Liver (tissue), 9 donors: Measurements from ENCODE around the gene MFN1. TPM values are rescaled to one million over a fixed set of nuclear protein-coding genes. Genes with fewer than 3 reads are reported as not detected.

Source experiments
- DNase-seq: peaks from one replicate; pipeline ENCODE4 v3.0.0-alpha.2; 2017; ENCODE audit warnings: low spot score
- H3K27ac ChIP-seq, 2 donors: one replicate each; pipeline ENCODE4 v1.7.0; 2013; ENCODE audit warnings: inconsistent platforms in 2 of 2, low read length in 2 of 2, control low read depth in 1 of 2, low read depth in 1 of 2, mild to moderate bottlenecking in 1 of 2
- H3K27me3 ChIP-seq, 4 donors: one replicate each; pipeline versions ENCODE4 v1.6.1 to v1.7.0; 2013; ENCODE audit warnings: low read length in 3 of 4, inconsistent platforms in 1 of 4, mild to moderate bottlenecking in 1 of 4, moderate library complexity in 1 of 4; ENCODE audit not compliant: control insufficient read depth in 4 of 4, insufficient read depth in 4 of 4
- H3K36me3 ChIP-seq, 4 donors: one replicate each; pipeline versions ENCODE4 v1.6.1 to v1.7.0; 2013; ENCODE audit warnings: low read length in 3 of 4, mild to moderate bottlenecking in 3 of 4, low read depth in 1 of 4, moderate library complexity in 1 of 4; ENCODE audit not compliant: control insufficient read depth in 4 of 4, insufficient read depth in 3 of 4
- H3K4me1 ChIP-seq, 4 donors: one replicate each; pipeline versions ENCODE4 v1.6.1 to v1.7.0; 2013; ENCODE audit warnings: low read length in 3 of 4, mild to moderate bottlenecking in 3 of 4, moderate library complexity in 1 of 4; ENCODE audit not compliant: control insufficient read depth in 4 of 4, insufficient read depth in 4 of 4
- H3K4me3 ChIP-seq, 3 donors: one replicate each; pipeline versions ENCODE4 v1.6.1 to v1.7.0; 2013; ENCODE audit warnings: low read length in 3 of 3, control low read depth in 1 of 3, low read depth in 1 of 3, mild to moderate bottlenecking in 1 of 3
- H3K9ac ChIP-seq, 2 donors: one replicate each; pipeline ENCODE4 v1.7.0; 2013; ENCODE audit warnings: low read length in 2 of 2, mild to moderate bottlenecking in 2 of 2, moderate library complexity in 2 of 2, control low read depth in 1 of 2, low read depth in 1 of 2
- H3K9me3 ChIP-seq, 4 donors: one replicate each; pipeline versions ENCODE4 v1.6.1 to v1.7.0; 2013; ENCODE audit warnings: low read length in 3 of 4; ENCODE audit not compliant: control insufficient read depth in 4 of 4
- FOXA1 ChIP-seq: IDR thresholded peaks from 2 replicates; pipeline ENCODE4 v1.6.1; 2016; ENCODE audit warnings: antibody characterized with exemption
- FOXA2 ChIP-seq: IDR thresholded peaks from 2 replicates; pipeline ENCODE4 v1.6.1; 2016; ENCODE audit warnings: antibody characterized with exemption
- GABPA ChIP-seq, 2 donors: IDR thresholded peaks in 1 of 2; conservative IDR thresholded peaks in 1 of 2; 2 replicates each; pipeline ENCODE4 v1.6.1; 2016; ENCODE audit warnings: antibody characterized with exemption in 2 of 2, mild to moderate bottlenecking in 1 of 2, moderate library complexity in 1 of 2
- HNF4A ChIP-seq, 2 donors: conservative IDR thresholded peaks; 2 replicates each; pipeline ENCODE4 v1.6.1; 2016; ENCODE audit warnings: antibody characterized with exemption in 2 of 2, mild to moderate bottlenecking in 2 of 2
- HNF4G ChIP-seq: IDR thresholded peaks from 2 replicates; pipeline ENCODE4 v1.6.1; 2016; ENCODE audit warnings: antibody characterized with exemption
- JUND ChIP-seq, 2 donors: IDR thresholded peaks; 2 replicates each; pipeline ENCODE4 v1.6.1; 2016; ENCODE audit warnings: antibody characterized with exemption in 2 of 2
- RAD21 ChIP-seq, 2 donors: IDR thresholded peaks; 2 replicates each; pipeline ENCODE4 v1.6.1; 2016; ENCODE audit warnings: antibody characterized with exemption in 2 of 2, mild to moderate bottlenecking in 2 of 2
- SP1 ChIP-seq: IDR thresholded peaks from 2 replicates; pipeline ENCODE4 v1.6.1; 2018; ENCODE audit warnings: antibody characterized with exemption, mild to moderate bottlenecking
- TAF1 ChIP-seq: conservative IDR thresholded peaks from 2 replicates; pipeline ENCODE4 v1.6.1; 2016; ENCODE audit warnings: antibody characterized with exemption, mild to moderate bottlenecking
- YY1 ChIP-seq: IDR thresholded peaks from 2 replicates; pipeline ENCODE4 v1.6.1; 2016; ENCODE audit warnings: antibody characterized with exemption, mild to moderate bottlenecking
- WGBS: extraction: QIAGEN DNeasy Blood & Tissue Kit; methylation state at CpG from one replicate; pipeline ENCODE4 v1.1.7; 2013; 5-methylcytosine and 5-hydroxymethylcytosine counted together
- polyA plus RNA-seq, 2 donors: library from polyadenylated mRNA; stranded (reverse) in 1 of 2; unstranded in 1 of 2; fragments of 200-250 nt in 1 of 2; fragments of >200 nt in 1 of 2; fragmentation: Nextera tagmentation in 1 of 2; extraction: Ambion mirVana in 1 of 2; gene quantifications; one replicate each; pipeline versions ENCODE4 v1.2.1 to v1.2.3, GENCODE V29; 2013 to 2015
- total RNA-seq, 2 donors: library from RNA; depleted of rRNA; stranded (reverse); fragments of >200 nt; gene quantifications; one replicate each; pipeline ENCODE4 v1.2.3, GENCODE V29; 2014
- TF ChIP-seq, protein P1 (sequence below): IDR thresholded peaks from 2 replicates; pipeline ENCODE4 v1.6.1; 2016; ENCODE audit warnings: antibody characterized with exemption
- TF ChIP-seq, protein P2 (sequence below): IDR thresholded peaks from 2 replicates; pipeline ENCODE4 v1.6.1; 2016; ENCODE audit warnings: antibody characterized with exemption, mild to moderate bottlenecking
- TF ChIP-seq, protein P3 (sequence below): IDR thresholded peaks from 2 replicates; pipeline ENCODE4 v1.6.1; 2016; ENCODE audit warnings: antibody characterized with exemption
- TF ChIP-seq, protein P4 (sequence below): IDR thresholded peaks from 2 replicates; pipeline ENCODE4 v1.6.1; 2016; ENCODE audit warnings: antibody characterized with exemption
- TF ChIP-seq, protein P5 (sequence below): fragments of 150-350 bp; IDR thresholded peaks from 2 replicates; pipeline ENCODE4 v1.5.1; 2017; ENCODE audit warnings: improper control_type of control experiment, low read depth, low read length; ENCODE audit not compliant: missing input control
- donor health status: healthy.
- donor health status: healthy.
- donor health status: healthy.
- donor health status: healthy.
- donor health status: healthy.

The MFN1 gene
- total and polyA plus RNA-seq, 4 donors, result 6.4 to 31.9 (median 12.7) TPM

GRCh38 chr3:179299999-179300613 is 47.4 kb upstream of the MFN1 start:
- H3K9me3 ChIP-seq, result peaks cover 0 to 3% (median 0%) of the 10 kb centered on the region in 4 donors
- WGBS, result 79% methylated on average over 5 of the region's 5 CpGs
- no peak overlapping the region for H3K9ac ChIP-seq
- H3K27me3 ChIP-seq, result peaks cover 0 to 3% (median 1%) of the 10 kb centered on the region in 4 donors
- no peak overlapping the region for H3K4me3 ChIP-seq
- DNase-seq, result no peak
- H3K27ac ChIP-seq, result no peak overlapping the region
- no peaks in the 10 kb centered on the region for H3K4me1 ChIP-seq
- H3K36me3 ChIP-seq, result no peaks in the 10 kb centered on the region
- TF ChIP-seq HNF4G (no peak), SP1 (no peak), TAF1 (no peak), FOXA2 (no peak), YY1 (no peak), GABPA (IDR thresholded peaks at IDR 0.05 in 1 of 2, conservative IDR thresholded peaks at IDR 0.05 in 1 of 2) (no peak), RAD21 (IDR thresholded peaks at IDR 0.05) (no peak), HNF4A (conservative IDR thresholded peaks at IDR 0.05) (no peak)
- TF ChIP-seq, protein P1, sequence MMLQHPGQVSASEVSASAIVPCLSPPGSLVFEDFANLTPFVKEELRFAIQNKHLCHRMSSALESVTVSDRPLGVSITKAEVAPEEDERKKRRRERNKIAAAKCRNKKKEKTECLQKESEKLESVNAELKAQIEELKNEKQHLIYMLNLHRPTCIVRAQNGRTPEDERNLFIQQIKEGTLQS, result no peak
- TF ChIP-seq, protein P2, sequence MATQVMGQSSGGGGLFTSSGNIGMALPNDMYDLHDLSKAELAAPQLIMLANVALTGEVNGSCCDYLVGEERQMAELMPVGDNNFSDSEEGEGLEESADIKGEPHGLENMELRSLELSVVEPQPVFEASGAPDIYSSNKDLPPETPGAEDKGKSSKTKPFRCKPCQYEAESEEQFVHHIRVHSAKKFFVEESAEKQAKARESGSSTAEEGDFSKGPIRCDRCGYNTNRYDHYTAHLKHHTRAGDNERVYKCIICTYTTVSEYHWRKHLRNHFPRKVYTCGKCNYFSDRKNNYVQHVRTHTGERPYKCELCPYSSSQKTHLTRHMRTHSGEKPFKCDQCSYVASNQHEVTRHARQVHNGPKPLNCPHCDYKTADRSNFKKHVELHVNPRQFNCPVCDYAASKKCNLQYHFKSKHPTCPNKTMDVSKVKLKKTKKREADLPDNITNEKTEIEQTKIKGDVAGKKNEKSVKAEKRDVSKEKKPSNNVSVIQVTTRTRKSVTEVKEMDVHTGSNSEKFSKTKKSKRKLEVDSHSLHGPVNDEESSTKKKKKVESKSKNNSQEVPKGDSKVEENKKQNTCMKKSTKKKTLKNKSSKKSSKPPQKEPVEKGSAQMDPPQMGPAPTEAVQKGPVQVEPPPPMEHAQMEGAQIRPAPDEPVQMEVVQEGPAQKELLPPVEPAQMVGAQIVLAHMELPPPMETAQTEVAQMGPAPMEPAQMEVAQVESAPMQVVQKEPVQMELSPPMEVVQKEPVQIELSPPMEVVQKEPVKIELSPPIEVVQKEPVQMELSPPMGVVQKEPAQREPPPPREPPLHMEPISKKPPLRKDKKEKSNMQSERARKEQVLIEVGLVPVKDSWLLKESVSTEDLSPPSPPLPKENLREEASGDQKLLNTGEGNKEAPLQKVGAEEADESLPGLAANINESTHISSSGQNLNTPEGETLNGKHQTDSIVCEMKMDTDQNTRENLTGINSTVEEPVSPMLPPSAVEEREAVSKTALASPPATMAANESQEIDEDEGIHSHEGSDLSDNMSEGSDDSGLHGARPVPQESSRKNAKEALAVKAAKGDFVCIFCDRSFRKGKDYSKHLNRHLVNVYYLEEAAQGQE, result no peak
- TF ChIP-seq, protein P3, sequence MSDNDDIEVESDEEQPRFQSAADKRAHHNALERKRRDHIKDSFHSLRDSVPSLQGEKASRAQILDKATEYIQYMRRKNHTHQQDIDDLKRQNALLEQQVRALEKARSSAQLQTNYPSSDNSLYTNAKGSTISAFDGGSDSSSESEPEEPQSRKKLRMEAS, result no peak
- TF ChIP-seq, protein P4, sequence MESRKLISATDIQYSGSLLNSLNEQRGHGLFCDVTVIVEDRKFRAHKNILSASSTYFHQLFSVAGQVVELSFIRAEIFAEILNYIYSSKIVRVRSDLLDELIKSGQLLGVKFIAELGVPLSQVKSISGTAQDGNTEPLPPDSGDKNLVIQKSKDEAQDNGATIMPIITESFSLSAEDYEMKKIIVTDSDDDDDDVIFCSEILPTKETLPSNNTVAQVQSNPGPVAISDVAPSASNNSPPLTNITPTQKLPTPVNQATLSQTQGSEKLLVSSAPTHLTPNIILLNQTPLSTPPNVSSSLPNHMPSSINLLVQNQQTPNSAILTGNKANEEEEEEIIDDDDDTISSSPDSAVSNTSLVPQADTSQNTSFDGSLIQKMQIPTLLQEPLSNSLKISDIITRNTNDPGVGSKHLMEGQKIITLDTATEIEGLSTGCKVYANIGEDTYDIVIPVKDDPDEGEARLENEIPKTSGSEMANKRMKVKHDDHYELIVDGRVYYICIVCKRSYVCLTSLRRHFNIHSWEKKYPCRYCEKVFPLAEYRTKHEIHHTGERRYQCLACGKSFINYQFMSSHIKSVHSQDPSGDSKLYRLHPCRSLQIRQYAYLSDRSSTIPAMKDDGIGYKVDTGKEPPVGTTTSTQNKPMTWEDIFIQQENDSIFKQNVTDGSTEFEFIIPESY, result no peak
- TF ChIP-seq, protein P5, sequence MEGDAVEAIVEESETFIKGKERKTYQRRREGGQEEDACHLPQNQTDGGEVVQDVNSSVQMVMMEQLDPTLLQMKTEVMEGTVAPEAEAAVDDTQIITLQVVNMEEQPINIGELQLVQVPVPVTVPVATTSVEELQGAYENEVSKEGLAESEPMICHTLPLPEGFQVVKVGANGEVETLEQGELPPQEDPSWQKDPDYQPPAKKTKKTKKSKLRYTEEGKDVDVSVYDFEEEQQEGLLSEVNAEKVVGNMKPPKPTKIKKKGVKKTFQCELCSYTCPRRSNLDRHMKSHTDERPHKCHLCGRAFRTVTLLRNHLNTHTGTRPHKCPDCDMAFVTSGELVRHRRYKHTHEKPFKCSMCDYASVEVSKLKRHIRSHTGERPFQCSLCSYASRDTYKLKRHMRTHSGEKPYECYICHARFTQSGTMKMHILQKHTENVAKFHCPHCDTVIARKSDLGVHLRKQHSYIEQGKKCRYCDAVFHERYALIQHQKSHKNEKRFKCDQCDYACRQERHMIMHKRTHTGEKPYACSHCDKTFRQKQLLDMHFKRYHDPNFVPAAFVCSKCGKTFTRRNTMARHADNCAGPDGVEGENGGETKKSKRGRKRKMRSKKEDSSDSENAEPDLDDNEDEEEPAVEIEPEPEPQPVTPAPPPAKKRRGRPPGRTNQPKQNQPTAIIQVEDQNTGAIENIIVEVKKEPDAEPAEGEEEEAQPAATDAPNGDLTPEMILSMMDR, result no peak

GRCh38 chr3:179301645-179302044 is 45.9 kb upstream of the MFN1 start:
- Histone ChIP-seq H3K9ac (no peak overlapping the region), H3K36me3 (no peaks in the 10 kb centered on the region), H3K9me3 (peaks cover 0 to 3% (median 0%) of the 10 kb centered on the region in 4 donors), H3K4me1 (no peaks in the 10 kb centered on the region), H3K4me3 (no peak overlapping the region), H3K27me3 (peaks cover 0 to 3% (median 1%) of the 10 kb centered on the region in 4 donors), H3K27ac (no peak overlapping the region)
- WGBS, result 63% methylated on average over 3 of the region's 3 CpGs
- DNase-seq, result no peak
- TF ChIP-seq YY1 (no peak), FOXA1 (no peak), GABPA (IDR thresholded peaks at IDR 0.05 in 1 of 2, conservative IDR thresholded peaks at IDR 0.05 in 1 of 2) (no peak), HNF4G (no peak), JUND (IDR thresholded peaks at IDR 0.05) (no peak)
- TF ChIP-seq, protein P1, result no peak
- TF ChIP-seq, protein P3, result no peak
